HL-60 (cell line): ENCODE measurements around the gene SMARCAD1.

Experiments
- DNase-seq, 2 experiments: peaks; one replicate each; pipeline ENCODE4 v3.0.0-alpha.2; 2010 to 2020; ENCODE audit warnings: low read depth in 1 of 2, low spot score in 1 of 2
- H3K27ac ChIP-seq: fragments of 250-450 bp; sonication (Bioruptor Pico); replicated peaks from 2 replicates; pipeline ENCODE4 v1.5.1; 2020; ENCODE audit warnings: mild to moderate bottlenecking, moderate library complexity
- H3K27me3 ChIP-seq: fragments of 250-450 bp; sonication (Bioruptor Pico); 2 replicates; pipeline ENCODE4 v1.5.1; 2021; ENCODE audit warnings: mild to moderate bottlenecking, moderate library complexity; ENCODE audit not compliant: insufficient read depth, poor library complexity, severe bottlenecking
- H3K4me3 ChIP-seq: replicated peaks from 2 replicates; pipeline ENCODE4 v1.5.1; 2011; ENCODE audit warnings: mild to moderate bottlenecking, control low read depth, low read length; ENCODE audit not compliant: insufficient read depth
- GABPA ChIP-seq: IDR thresholded peaks from 2 replicates; pipeline ENCODE4 v1.6.1; 2012; ENCODE audit warnings: low read depth
- POLR2AphosphoS5 ChIP-seq: IDR thresholded peaks from 2 replicates; pipeline ENCODE4 v1.6.1; 2012; ENCODE audit warnings: low read depth
- REST ChIP-seq: IDR thresholded peaks from 2 replicates; pipeline ENCODE4 v1.6.1; 2012; ENCODE audit warnings: low read depth; ENCODE audit not compliant: insufficient replicate concordance
- SPI1 ChIP-seq: IDR thresholded peaks from 2 replicates; pipeline ENCODE4 v1.6.1; 2012; ENCODE audit warnings: low read depth, mild to moderate bottlenecking, borderline replicate concordance
- TF ChIP-seq, protein P1 (sequence below): IDR thresholded peaks from one replicate; pipeline ENCODE4 v1.5.1; 2011; ENCODE audit warnings: low read length, control low read depth, inconsistent platforms; ENCODE audit not compliant: insufficient read depth

The SMARCAD1 gene

DNA sequence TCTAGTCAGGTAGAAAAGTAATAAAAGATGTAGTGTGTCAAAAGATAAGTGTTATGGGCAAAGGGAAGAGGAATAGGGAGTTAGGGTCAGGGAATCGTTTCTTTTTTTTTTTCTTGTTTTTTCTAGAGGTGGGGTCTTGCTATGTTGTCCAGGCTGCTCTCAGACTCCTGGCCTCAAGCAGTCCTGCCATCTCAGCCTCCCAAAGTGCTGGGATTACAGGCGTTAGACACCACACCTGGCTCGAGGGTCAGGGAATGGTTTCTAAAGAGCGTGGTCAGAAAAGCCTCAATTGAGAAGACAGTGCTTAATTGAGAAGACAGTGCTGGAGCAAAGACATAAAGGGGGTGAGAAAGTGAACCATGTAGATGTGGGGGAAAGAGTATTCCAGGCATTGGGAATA lies 19.1 kb downstream of the SMARCAD1 start:
- H3K4me3 ChIP-seq = no peak overlapping the region
- DNase-seq = no peak
- TF ChIP-seq, protein P1, sequence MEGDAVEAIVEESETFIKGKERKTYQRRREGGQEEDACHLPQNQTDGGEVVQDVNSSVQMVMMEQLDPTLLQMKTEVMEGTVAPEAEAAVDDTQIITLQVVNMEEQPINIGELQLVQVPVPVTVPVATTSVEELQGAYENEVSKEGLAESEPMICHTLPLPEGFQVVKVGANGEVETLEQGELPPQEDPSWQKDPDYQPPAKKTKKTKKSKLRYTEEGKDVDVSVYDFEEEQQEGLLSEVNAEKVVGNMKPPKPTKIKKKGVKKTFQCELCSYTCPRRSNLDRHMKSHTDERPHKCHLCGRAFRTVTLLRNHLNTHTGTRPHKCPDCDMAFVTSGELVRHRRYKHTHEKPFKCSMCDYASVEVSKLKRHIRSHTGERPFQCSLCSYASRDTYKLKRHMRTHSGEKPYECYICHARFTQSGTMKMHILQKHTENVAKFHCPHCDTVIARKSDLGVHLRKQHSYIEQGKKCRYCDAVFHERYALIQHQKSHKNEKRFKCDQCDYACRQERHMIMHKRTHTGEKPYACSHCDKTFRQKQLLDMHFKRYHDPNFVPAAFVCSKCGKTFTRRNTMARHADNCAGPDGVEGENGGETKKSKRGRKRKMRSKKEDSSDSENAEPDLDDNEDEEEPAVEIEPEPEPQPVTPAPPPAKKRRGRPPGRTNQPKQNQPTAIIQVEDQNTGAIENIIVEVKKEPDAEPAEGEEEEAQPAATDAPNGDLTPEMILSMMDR = no peak
- H3K27ac ChIP-seq = no peak overlapping the region
- no peaks in the 10 kb centered on the region for H3K27me3 ChIP-seq

DNA sequence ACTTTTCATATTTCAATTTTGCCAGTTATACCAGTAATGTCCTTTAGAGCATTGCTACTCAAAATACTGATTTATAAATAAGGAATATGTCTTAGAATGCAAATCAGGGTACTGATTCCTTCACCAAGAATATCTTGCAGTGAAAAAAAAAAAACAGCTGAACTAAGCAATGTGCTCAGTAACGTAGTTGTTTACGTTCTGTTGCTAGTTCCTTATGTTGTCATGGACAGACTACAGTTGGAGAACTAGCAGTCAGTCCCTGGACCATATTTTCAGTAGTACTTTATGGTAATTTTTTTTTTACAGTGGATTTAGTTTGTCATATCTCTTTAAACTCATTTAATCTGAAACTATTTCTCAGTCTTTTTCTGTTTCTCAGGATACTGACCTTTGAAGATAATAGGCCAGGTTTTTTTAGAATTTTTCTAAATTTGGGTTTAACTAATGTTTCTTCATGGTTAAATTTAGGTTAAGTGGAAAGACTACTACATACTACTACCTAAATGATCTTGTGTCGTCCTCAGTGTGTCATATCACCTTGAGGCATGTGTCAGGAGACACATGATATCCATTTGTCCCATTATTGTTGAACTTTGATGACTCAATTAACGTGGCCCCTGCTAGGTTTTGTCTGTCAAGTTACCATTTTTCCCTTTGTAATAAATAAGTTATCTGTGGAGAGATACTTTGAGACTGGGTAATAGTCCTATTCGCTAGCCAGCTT lies 21.0 kb downstream of the SMARCAD1 start:
- TF ChIP-seq SPI1 (no peak), GABPA (no peak), REST (no peak), POLR2AphosphoS5 (no peak)
- TF ChIP-seq, protein P1 = no peak
- H3K27me3 ChIP-seq = no peaks in the 10 kb centered on the region
- no peak overlapping the region for H3K27ac ChIP-seq
- DNase-seq = no peak
- H3K4me3 ChIP-seq = no peak overlapping the region

DNA sequence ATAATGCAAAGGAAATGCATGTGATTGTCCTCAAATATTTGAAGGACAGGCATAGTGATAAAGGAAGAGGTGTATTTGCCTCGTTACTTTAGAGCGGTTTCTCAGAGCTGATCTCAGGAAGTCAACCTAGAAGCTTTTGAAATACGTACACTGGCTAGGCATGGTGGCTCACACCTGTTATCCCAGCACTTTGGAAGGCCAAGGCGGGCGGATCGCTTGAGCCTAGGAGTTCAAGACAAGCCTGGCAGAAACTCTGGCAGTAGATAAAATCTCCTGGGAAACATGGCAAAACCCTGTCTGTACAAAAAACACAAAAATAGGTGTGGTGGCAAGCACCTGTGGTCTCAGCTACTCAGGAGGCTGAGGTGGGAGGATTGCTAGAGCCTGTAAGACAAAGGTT lies 24.9 kb downstream of the SMARCAD1 start:
- H3K4me3 ChIP-seq = no peak overlapping the region
- DNase-seq = no peak
- TF ChIP-seq POLR2AphosphoS5 (no peak), GABPA (no peak), SPI1 (no peak), REST (no peak)
- TF ChIP-seq, protein P1 = no peak
- no peak overlapping the region for H3K27ac ChIP-seq
- H3K27me3 ChIP-seq = no peaks in the 10 kb centered on the region

DNA sequence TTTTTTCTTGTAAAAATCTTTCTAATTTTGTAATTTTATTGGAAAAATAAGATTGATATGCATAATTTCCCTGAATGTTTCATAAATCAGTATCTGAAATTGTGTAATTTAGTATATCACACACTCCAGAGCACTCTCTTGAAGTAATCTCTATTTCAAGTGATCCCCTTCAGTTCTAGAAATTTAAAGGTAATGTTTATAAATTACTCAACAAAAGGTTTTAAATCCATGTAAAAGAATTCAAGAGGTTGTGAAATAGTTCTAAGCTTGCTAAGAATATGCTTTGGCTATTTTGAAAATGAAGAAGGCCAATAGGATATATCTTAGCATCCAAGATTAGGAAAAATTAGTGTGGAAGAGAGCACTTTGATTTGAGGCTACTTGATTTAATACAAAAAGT lies 28.2 kb downstream of the SMARCAD1 start:
- TF ChIP-seq, protein P1 = no peak
- TF ChIP-seq GABPA (no peak), REST (no peak), POLR2AphosphoS5 (no peak), SPI1 (no peak)
- Histone ChIP-seq H3K27ac (no peak overlapping the region), H3K27me3 (no peaks in the 10 kb centered on the region), H3K4me3 (no peak overlapping the region)
- no peak for DNase-seq
